H9 (cell line): ENCODE results near the gene DYNC2LI1. TPM values are rescaled to one million over a fixed set of nuclear protein-coding genes. Genes with fewer than 3 reads are reported as not detected.
A peak's percentile ranks its signal among the peaks of the same experiment; 100 is the strongest.

Source experiments
- DNase-seq: peaks from one replicate; pipeline ENCODE4 v3.0.0-alpha.2; 2017
- H2AFZ ChIP-seq: one replicate; pipeline ENCODE4 v1.6.1; 2013; ENCODE audit warnings: mild to moderate bottlenecking, low read length, control low read depth, moderate library complexity
- H2AK5ac ChIP-seq: 2 replicates; pipeline ENCODE4 v1.6.1; 2013; ENCODE audit warnings: low read length, control low read depth, mixed read lengths; ENCODE audit not compliant: insufficient read length
- H2BK120ac ChIP-seq: one replicate; pipeline ENCODE4 v1.6.1; 2013; ENCODE audit warnings: low read depth, mild to moderate bottlenecking, low read length, control low read depth, inconsistent platforms; ENCODE audit not compliant: poor library complexity, severe bottlenecking
- H2BK12ac ChIP-seq: 2 replicates; pipeline ENCODE4 v1.6.1; 2013; ENCODE audit warnings: low read length, control low read depth, mixed read lengths, low read depth; ENCODE audit not compliant: insufficient read length
- H2BK15ac ChIP-seq: 2 replicates; pipeline ENCODE4 v1.6.1; 2013; ENCODE audit warnings: low read depth, low read length, control low read depth
- H2BK20ac ChIP-seq: one replicate; pipeline ENCODE4 v1.6.1; 2013; ENCODE audit warnings: low read depth, mild to moderate bottlenecking, low read length, control low read depth, inconsistent platforms; ENCODE audit not compliant: poor library complexity, severe bottlenecking
- H2BK5ac ChIP-seq: 2 replicates; pipeline ENCODE4 v1.6.1; 2013; ENCODE audit warnings: low read length, control low read depth, mixed read lengths; ENCODE audit not compliant: insufficient read length
- H3K14ac ChIP-seq: 2 replicates; pipeline ENCODE4 v1.6.1; 2013; ENCODE audit warnings: low read length, control low read depth; ENCODE audit not compliant: insufficient read depth
- H3K18ac ChIP-seq: 2 replicates; pipeline ENCODE4 v1.6.1; 2013; ENCODE audit warnings: low read depth, mild to moderate bottlenecking, mixed read lengths, low read length, control low read depth; ENCODE audit not compliant: insufficient read length
- H3K23ac ChIP-seq: 2 replicates; pipeline ENCODE4 v1.6.1; 2013; ENCODE audit warnings: low read length, control low read depth, mixed read lengths, low read depth; ENCODE audit not compliant: insufficient read length
- H3K23me2 ChIP-seq: 2 replicates; pipeline ENCODE4 v1.6.1; 2013; ENCODE audit warnings: low read depth, mild to moderate bottlenecking, mixed read lengths, low read length, control low read depth; ENCODE audit not compliant: insufficient read length, poor library complexity, severe bottlenecking
- H3K27ac ChIP-seq: 2 replicates; pipeline ENCODE4 v1.5.1; 2013; ENCODE audit warnings: low read length, control low read depth, mixed read lengths, low read depth; ENCODE audit not compliant: insufficient read length
- H3K27me3 ChIP-seq: 2 replicates; pipeline ENCODE4 v1.6.1; 2013; ENCODE audit warnings: low read length, control low read depth, inconsistent platforms; ENCODE audit not compliant: insufficient read depth
- H3K4ac ChIP-seq: 2 replicates; pipeline ENCODE4 v1.6.1; 2013; ENCODE audit warnings: low read depth, mild to moderate bottlenecking, control low read depth, inconsistent platforms, low read length, moderate library complexity
- H3K4me1 ChIP-seq: 2 replicates; pipeline ENCODE4 v1.6.1; 2013; ENCODE audit warnings: low read length, control low read depth, inconsistent platforms; ENCODE audit not compliant: insufficient read depth
- H3K4me2 ChIP-seq: 2 replicates; pipeline ENCODE4 v1.6.1; 2013; ENCODE audit warnings: low read length, control low read depth, mixed read lengths; ENCODE audit not compliant: insufficient read length, insufficient read depth
- H3K56ac ChIP-seq: 2 replicates; pipeline ENCODE4 v1.6.1; 2013; ENCODE audit warnings: low read depth, mild to moderate bottlenecking, mixed read lengths, low read length, control low read depth; ENCODE audit not compliant: insufficient read length
- H3K79me1 ChIP-seq: 2 replicates; pipeline ENCODE4 v1.6.1; 2013; ENCODE audit warnings: low read depth, mild to moderate bottlenecking, moderate library complexity, low read length, control low read depth, inconsistent platforms; ENCODE audit not compliant: insufficient read depth, poor library complexity, severe bottlenecking
- H3K79me2 ChIP-seq: 2 replicates; pipeline ENCODE4 v1.6.1; 2013; ENCODE audit warnings: low read length, control low read depth, inconsistent platforms; ENCODE audit not compliant: insufficient read depth
- H3K9ac ChIP-seq: 2 replicates; pipeline ENCODE4 v1.6.1; 2013; ENCODE audit warnings: low read length, control low read depth, mixed read lengths; ENCODE audit not compliant: insufficient read length; ENCODE audit errors: extremely low read depth
- H3K9me3 ChIP-seq: one replicate; pipeline ENCODE4 v1.6.1; 2013; ENCODE audit warnings: low read depth, low read length, inconsistent platforms; ENCODE audit not compliant: control insufficient read depth
- H3T11ph ChIP-seq: one replicate; pipeline ENCODE4 v1.6.1; 2013; ENCODE audit warnings: mild to moderate bottlenecking, low read length, control low read depth, inconsistent platforms
- H4K20me1 ChIP-seq: one replicate; pipeline ENCODE4 v1.6.1; 2013; ENCODE audit not compliant: control insufficient read depth, insufficient read length, insufficient read depth
- H4K5ac ChIP-seq: 2 replicates; pipeline ENCODE4 v1.6.1; 2013; ENCODE audit warnings: low read depth, mild to moderate bottlenecking, mixed read lengths, low read length, control low read depth; ENCODE audit not compliant: insufficient read length
- H4K8ac ChIP-seq: replicated peaks from 2 replicates; pipeline ENCODE4 v1.6.1; 2013; ENCODE audit warnings: low read length, control low read depth, mixed read lengths, low read depth; ENCODE audit not compliant: insufficient read length
- H4K91ac ChIP-seq: 2 replicates; pipeline ENCODE4 v1.6.1; 2013; ENCODE audit warnings: low read depth, mild to moderate bottlenecking, moderate library complexity, mixed read lengths, low read length, control low read depth; ENCODE audit not compliant: insufficient read length
- H3K27ac Mint-ChIP-seq, 3 experiments: 2 replicates in 2 of 3; 3 replicates in 1 of 3; pipeline ENCODE4 v1.8.0; 2020 to 2021; ENCODE audit warnings: mixed read lengths in 3 of 3, mild to moderate bottlenecking in 1 of 3, moderate library complexity in 1 of 3
- H3K27me3 Mint-ChIP-seq: 2 replicates; pipeline ENCODE4 v1.8.0; 2021; ENCODE audit warnings: low read depth, mild to moderate bottlenecking, moderate library complexity, mixed read lengths
- H3K36me3 Mint-ChIP-seq, 3 experiments: 2 replicates in 2 of 3; 3 replicates in 1 of 3; pipeline ENCODE4 v1.8.0; 2020 to 2021; ENCODE audit warnings: low read depth in 3 of 3, mixed read lengths in 3 of 3; ENCODE audit not compliant: insufficient read depth in 1 of 3
- H3K4me1 Mint-ChIP-seq, 2 experiments: 2 replicates each; pipeline ENCODE4 v1.8.0; 2020; ENCODE audit warnings: mixed read lengths in 2 of 2
- H3K4me3 Mint-ChIP-seq, 2 experiments: 2 replicates in 1 of 2; 3 replicates in 1 of 2; pipeline ENCODE4 v1.8.0; 2020 to 2021; ENCODE audit warnings: mild to moderate bottlenecking in 2 of 2, mixed read lengths in 2 of 2, moderate library complexity in 1 of 2
- H3K9me3 Mint-ChIP-seq, 2 experiments: 2 replicates in 1 of 2; 3 replicates in 1 of 2; pipeline ENCODE4 v1.8.0; 2020; ENCODE audit warnings: mild to moderate bottlenecking in 2 of 2, mixed read lengths in 2 of 2, moderate library complexity in 1 of 2
- WGBS: extraction: QIAGEN DNeasy Blood & Tissue Kit; methylation state at CpG from one replicate; pipeline ENCODE4 v1.1.7; 2013; ENCODE audit warnings: missing lambda C conversion rate, low lambda C conversion rate, mixed read lengths; ENCODE audit not compliant: insufficient read length; ENCODE audit errors: extremely low coverage; 5-methylcytosine and 5-hydroxymethylcytosine counted together
- total RNA-seq: library from RNA; stranded (reverse); gene quantifications from 2 replicates; pipeline ENCODE4 v1.2.1, GENCODE V29; 2021
- TF ChIP-seq, protein P1 (sequence below): fragments of 200-600 bp; sonication (generic); conservative IDR thresholded peaks from 3 replicates; pipeline ENCODE4 v1.8.0; 2021; ENCODE audit warnings: antibody characterized with exemption, mild to moderate bottlenecking

Gene DYNC2LI1
- total RNA-seq, 1 experiment from 2014 or later: 8.5 TPM

DNA sequence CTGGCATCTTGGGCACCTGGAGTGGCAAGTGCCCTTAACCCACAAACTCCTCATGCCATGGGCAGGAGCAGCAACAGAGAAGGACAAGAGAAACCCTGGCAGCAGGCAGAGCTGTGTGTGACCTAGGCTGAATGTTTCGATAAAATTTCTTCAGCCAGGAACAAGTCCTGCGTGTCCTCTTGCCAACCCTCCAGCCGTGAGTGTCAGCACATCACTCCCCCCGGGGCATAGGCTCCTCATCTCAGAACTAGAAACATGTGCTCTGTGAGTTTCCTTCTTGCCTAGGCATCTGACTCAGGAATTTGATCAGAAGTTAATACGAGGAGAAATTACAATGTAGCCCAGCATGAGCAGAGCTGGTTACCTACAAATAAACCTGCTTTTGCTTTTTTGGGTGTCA is 67.1 kb downstream of the DYNC2LI1 start:
- H3K4me1 Mint-ChIP-seq: peaks cover 0 to 11% of the 10 kb centered on the region in 2 experiments; a peak in 2 of 4 replicates
- Histone ChIP-seq H3K27me3 (no peaks in the 10 kb centered on the region), H4K91ac (no peak overlapping the region), H2BK15ac (no peak overlapping the region), H2BK120ac (no peak overlapping the region), H4K5ac (no peak overlapping the region), H3K79me2 (no peaks in the 10 kb centered on the region), H3K18ac (no peak overlapping the region), H4K20me1 (no peaks in the 10 kb centered on the region), H2AK5ac (no peak overlapping the region), H3K4me2 (no peak overlapping the region), H3K9ac (no peak overlapping the region), H3K79me1 (no peaks in the 10 kb centered on the region), H3T11ph (no peak overlapping the region), H3K9me3 (no peaks in the 10 kb centered on the region), H3K23ac (no peak overlapping the region), H2BK5ac (no peak overlapping the region), H3K14ac (no peak overlapping the region), H3K27ac (no peak overlapping the region), H3K4me1 (no peaks in the 10 kb centered on the region; the same call in 1 of the 2 replicates), H4K8ac (no peak overlapping the region), H3K4ac (no peak overlapping the region), H3K56ac (no peak overlapping the region), H2AFZ (no peak overlapping the region), H2BK12ac (no peak overlapping the region), H2BK20ac (no peak overlapping the region), H3K23me2 (no peaks in the 10 kb centered on the region)
- H3K4me3 Mint-ChIP-seq: no peak overlapping the region
- WGBS: no CpG with 5 or more reads among the region's 5 CpGs
- no peaks in the 10 kb centered on the region for H3K36me3 Mint-ChIP-seq
- H3K27me3 Mint-ChIP-seq: no peaks in the 10 kb centered on the region
- TF ChIP-seq, protein P1, sequence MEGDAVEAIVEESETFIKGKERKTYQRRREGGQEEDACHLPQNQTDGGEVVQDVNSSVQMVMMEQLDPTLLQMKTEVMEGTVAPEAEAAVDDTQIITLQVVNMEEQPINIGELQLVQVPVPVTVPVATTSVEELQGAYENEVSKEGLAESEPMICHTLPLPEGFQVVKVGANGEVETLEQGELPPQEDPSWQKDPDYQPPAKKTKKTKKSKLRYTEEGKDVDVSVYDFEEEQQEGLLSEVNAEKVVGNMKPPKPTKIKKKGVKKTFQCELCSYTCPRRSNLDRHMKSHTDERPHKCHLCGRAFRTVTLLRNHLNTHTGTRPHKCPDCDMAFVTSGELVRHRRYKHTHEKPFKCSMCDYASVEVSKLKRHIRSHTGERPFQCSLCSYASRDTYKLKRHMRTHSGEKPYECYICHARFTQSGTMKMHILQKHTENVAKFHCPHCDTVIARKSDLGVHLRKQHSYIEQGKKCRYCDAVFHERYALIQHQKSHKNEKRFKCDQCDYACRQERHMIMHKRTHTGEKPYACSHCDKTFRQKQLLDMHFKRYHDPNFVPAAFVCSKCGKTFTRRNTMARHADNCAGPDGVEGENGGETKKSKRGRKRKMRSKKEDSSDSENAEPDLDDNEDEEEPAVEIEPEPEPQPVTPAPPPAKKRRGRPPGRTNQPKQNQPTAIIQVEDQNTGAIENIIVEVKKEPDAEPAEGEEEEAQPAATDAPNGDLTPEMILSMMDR: no peak
- no peaks in the 10 kb centered on the region for H3K9me3 Mint-ChIP-seq
- no peak for DNase-seq
- H3K27ac Mint-ChIP-seq: peak overlapping the region in 1 of 3 experiments; percentile 74; a peak in 2 of 7 replicates
